ENCODE results near the gene ZNF180.
A peak's percentile ranks its signal among the peaks of the same experiment; 100 is the strongest.
"Not testable (repeated sequence)": the region's sequence is repeated elsewhere in the genome, so short reads cannot be mapped to it uniquely, and the experiment has no call there.

ZNF180 gene

GRCh38 chr19:44498988-44499387, 1.3 kb downstream of the ZNF180 start:
- DNase-seq (ENCODE audit: low read depth) = no peak

- no peak for DNase-seq (ENCODE audit: low read depth)
Observed at GRCh38 chr19:44496711-44497110, 3.6 kb downstream of the ZNF180 start.

- no peak for DNase-seq (ENCODE audit: low read depth)
Observed at GRCh38 chr19:44476559-44477408, 23.5 kb downstream of the ZNF180 start.

- DNase-seq (ENCODE audit: low read depth) = not testable (repeated sequence)
Observed at GRCh38 chr19:44468730-44469129, 31.6 kb downstream of the ZNF180 start.

GRCh38 chr19:44462600-44463286, 37.6 kb downstream of the ZNF180 start:
- not testable (repeated sequence) for DNase-seq (ENCODE audit: low read depth)

GRCh38 chr19:44456016-44456415, 44.3 kb downstream of the ZNF180 start:
- not testable (repeated sequence) for DNase-seq (ENCODE audit: low read depth)

- DNase-seq (ENCODE audit: low read depth) = no peak
Observed at GRCh38 chr19:44455100-44455499, 45.2 kb downstream of the ZNF180 start.

- no peak for DNase-seq (ENCODE audit: low read depth)
Observed at GRCh38 chr19:44452367-44452766, 48.0 kb downstream of the ZNF180 start.

GRCh38 chr19:44451687-44452086, 48.6 kb downstream of the ZNF180 start:
- no peak for DNase-seq (ENCODE audit: low read depth)

GRCh38 chr19:44447916-44448674, 52.2 kb downstream of the ZNF180 start, which contains the start of gene ZNF229:
Gene ZNF229, minus strand, starts transcription at chr19:44448472. Its CDS starts 5,625 bp downstream, at chr19:44442847.
- DNase-seq (ENCODE audit: low read depth) = peak; percentile 4

- DNase-seq (ENCODE audit: low read depth) = no peak
Observed at GRCh38 chr19:44438441-44438840, 61.9 kb downstream of the ZNF180 start.

- no peak for DNase-seq (ENCODE audit: low read depth)
Observed at GRCh38 chr19:44435441-44435840, 64.9 kb downstream of the ZNF180 start.

- DNase-seq (ENCODE audit: low read depth) = no peak
Observed at GRCh38 chr19:44430956-44431355, 69.4 kb downstream of the ZNF180 start.
